ENCODE measurements around the gene DLG1. TPM values are rescaled to one million over a fixed set of nuclear protein-coding genes. Genes with fewer than 3 reads are reported as not detected.

Gene DLG1
- total and polyA plus RNA-seq, 2 donors (not counting 1 experiment from before 2014, with no cell fraction given), result 47.7 to 53.0 TPM

DNA sequence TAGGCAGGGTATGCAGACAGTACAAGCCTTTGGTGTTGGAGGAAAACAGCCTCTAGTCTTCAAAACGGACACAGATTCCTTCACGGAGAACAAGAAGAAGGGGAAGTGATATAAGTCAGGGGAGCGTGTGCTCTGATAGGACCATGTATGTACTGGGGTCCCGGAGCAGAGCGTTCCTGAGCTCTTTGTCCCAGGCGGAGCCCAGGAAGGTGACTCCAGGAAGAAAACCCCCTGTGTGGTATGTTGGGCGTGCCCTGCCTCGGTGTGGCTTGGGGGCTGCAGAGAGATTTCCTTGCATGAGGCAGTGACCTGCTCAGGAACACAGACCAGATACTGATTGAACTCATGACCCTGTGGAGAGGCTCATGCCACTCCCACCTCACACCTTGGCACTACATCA, 290.5 kb downstream of the DLG1 start:
- TF ChIP-seq, protein P1, sequence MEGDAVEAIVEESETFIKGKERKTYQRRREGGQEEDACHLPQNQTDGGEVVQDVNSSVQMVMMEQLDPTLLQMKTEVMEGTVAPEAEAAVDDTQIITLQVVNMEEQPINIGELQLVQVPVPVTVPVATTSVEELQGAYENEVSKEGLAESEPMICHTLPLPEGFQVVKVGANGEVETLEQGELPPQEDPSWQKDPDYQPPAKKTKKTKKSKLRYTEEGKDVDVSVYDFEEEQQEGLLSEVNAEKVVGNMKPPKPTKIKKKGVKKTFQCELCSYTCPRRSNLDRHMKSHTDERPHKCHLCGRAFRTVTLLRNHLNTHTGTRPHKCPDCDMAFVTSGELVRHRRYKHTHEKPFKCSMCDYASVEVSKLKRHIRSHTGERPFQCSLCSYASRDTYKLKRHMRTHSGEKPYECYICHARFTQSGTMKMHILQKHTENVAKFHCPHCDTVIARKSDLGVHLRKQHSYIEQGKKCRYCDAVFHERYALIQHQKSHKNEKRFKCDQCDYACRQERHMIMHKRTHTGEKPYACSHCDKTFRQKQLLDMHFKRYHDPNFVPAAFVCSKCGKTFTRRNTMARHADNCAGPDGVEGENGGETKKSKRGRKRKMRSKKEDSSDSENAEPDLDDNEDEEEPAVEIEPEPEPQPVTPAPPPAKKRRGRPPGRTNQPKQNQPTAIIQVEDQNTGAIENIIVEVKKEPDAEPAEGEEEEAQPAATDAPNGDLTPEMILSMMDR (conservative IDR thresholded peaks at IDR 0.05 in 1 of 2, IDR thresholded peaks at IDR 0.05 in 1 of 2; ENCODE audit: low read depth in 1 of 2, low read length in 2 of 2), result no peak
- no peak for TF ChIP-seq EZH2 (IDR thresholded peaks at IDR 0.05; ENCODE audit: low read length, missing control alignments)
- H3K4me3 ChIP-seq (replicated peaks in 1 of 4; ENCODE audit: control extremely low read depth in 1 of 4, insufficient read depth in 1 of 4, low read depth in 3 of 4, low read length in 4 of 4), result no peak overlapping the region

GRCh38 chr3:197007296-197007940, 291.0 kb downstream of the DLG1 start:
- no peaks in the 10 kb centered on the region for H3K9me3 ChIP-seq (ENCODE audit: control insufficient read depth, insufficient read depth, low read depth, low read length)
- no peak overlapping the region for H3K27ac ChIP-seq (ENCODE audit: insufficient read depth, low read length)
- H3K36me3 ChIP-seq (ENCODE audit: control insufficient read depth, insufficient read depth, low read length), result no peaks in the 10 kb centered on the region
- H3K9ac ChIP-seq (ENCODE audit: insufficient read depth, low read length), result no peak overlapping the region
- no peaks in the 10 kb centered on the region for H3K27me3 ChIP-seq (ENCODE audit: control insufficient read depth, insufficient read depth, low read length)
- H3K79me2 ChIP-seq (ENCODE audit: control insufficient read depth, insufficient read depth, low read length), result no peaks in the 10 kb centered on the region
- no peak for TF ChIP-seq EZH2 (IDR thresholded peaks at IDR 0.05; ENCODE audit: low read length, missing control alignments)
- TF ChIP-seq, protein P1 (conservative IDR thresholded peaks at IDR 0.05 in 1 of 2, IDR thresholded peaks at IDR 0.05 in 1 of 2; ENCODE audit: low read depth in 1 of 2, low read length in 2 of 2), result no peak
- H3K4me1 ChIP-seq (ENCODE audit: control insufficient read depth, extremely low read depth, insufficient read depth, low read length), result no peaks in the 10 kb centered on the region
- no peak overlapping the region for H3K4me3 ChIP-seq (replicated peaks in 1 of 4; ENCODE audit: control extremely low read depth in 1 of 4, insufficient read depth in 1 of 4, low read depth in 3 of 4, low read length in 4 of 4)
- no peak for DNase-seq (ENCODE audit: low read depth in 2 of 2)
- H4K20me1 ChIP-seq (ENCODE audit: control insufficient read depth, extremely low read depth, insufficient read depth, low read length), result no peaks in the 10 kb centered on the region
- no peak overlapping the region for H3K4me2 ChIP-seq (ENCODE audit: extremely low read depth, insufficient read depth, low read length)
- H2AFZ ChIP-seq (ENCODE audit: low read length), result no peak overlapping the region

More for the DNA sequence above, 290.5 kb downstream of the DLG1 start:
- no peaks in the 10 kb centered on the region for H3K9me3 ChIP-seq (ENCODE audit: control insufficient read depth, insufficient read depth, low read depth, low read length)
- H2AFZ ChIP-seq (ENCODE audit: low read length), result no peak overlapping the region
- H4K20me1 ChIP-seq (ENCODE audit: control insufficient read depth, extremely low read depth, insufficient read depth, low read length), result no peaks in the 10 kb centered on the region
- no peaks in the 10 kb centered on the region for H3K27me3 ChIP-seq (ENCODE audit: control insufficient read depth, insufficient read depth, low read length)
- H3K27ac ChIP-seq (ENCODE audit: insufficient read depth, low read length), result no peak overlapping the region
- H3K4me1 ChIP-seq (ENCODE audit: control insufficient read depth, extremely low read depth, insufficient read depth, low read length), result no peaks in the 10 kb centered on the region
- DNase-seq (ENCODE audit: low read depth in 2 of 2), result no peak
- H3K36me3 ChIP-seq (ENCODE audit: control insufficient read depth, insufficient read depth, low read length), result no peaks in the 10 kb centered on the region
- H3K4me2 ChIP-seq (ENCODE audit: extremely low read depth, insufficient read depth, low read length), result no peak overlapping the region
- H3K79me2 ChIP-seq (ENCODE audit: control insufficient read depth, insufficient read depth, low read length), result no peaks in the 10 kb centered on the region
- H3K9ac ChIP-seq (ENCODE audit: insufficient read depth, low read length), result no peak overlapping the region

GRCh38 chr3:197006860-197007259, 291.6 kb downstream of the DLG1 start:
- H3K27me3 ChIP-seq (ENCODE audit: control insufficient read depth, insufficient read depth, low read length), result no peaks in the 10 kb centered on the region
- H3K4me2 ChIP-seq (ENCODE audit: extremely low read depth, insufficient read depth, low read length), result no peak overlapping the region
- H3K9me3 ChIP-seq (ENCODE audit: control insufficient read depth, insufficient read depth, low read depth, low read length), result no peaks in the 10 kb centered on the region
- no peak overlapping the region for H3K27ac ChIP-seq (ENCODE audit: insufficient read depth, low read length)
- no peaks in the 10 kb centered on the region for H4K20me1 ChIP-seq (ENCODE audit: control insufficient read depth, extremely low read depth, insufficient read depth, low read length)
- no peaks in the 10 kb centered on the region for H3K36me3 ChIP-seq (ENCODE audit: control insufficient read depth, insufficient read depth, low read length)
- H3K4me3 ChIP-seq (replicated peaks in 1 of 4; ENCODE audit: control extremely low read depth in 1 of 4, insufficient read depth in 1 of 4, low read depth in 3 of 4, low read length in 4 of 4), result no peak overlapping the region
- no peaks in the 10 kb centered on the region for H3K79me2 ChIP-seq (ENCODE audit: control insufficient read depth, insufficient read depth, low read length)
- TF ChIP-seq EZH2 (IDR thresholded peaks at IDR 0.05; ENCODE audit: low read length, missing control alignments), result no peak
- TF ChIP-seq, protein P1 (conservative IDR thresholded peaks at IDR 0.05 in 1 of 2, IDR thresholded peaks at IDR 0.05 in 1 of 2; ENCODE audit: low read depth in 1 of 2, low read length in 2 of 2), result no peak
- H2AFZ ChIP-seq (ENCODE audit: low read length), result no peak overlapping the region
- no peak for DNase-seq (ENCODE audit: low read depth in 2 of 2)
- H3K9ac ChIP-seq (ENCODE audit: insufficient read depth, low read length), result no peak overlapping the region
- no peaks in the 10 kb centered on the region for H3K4me1 ChIP-seq (ENCODE audit: control insufficient read depth, extremely low read depth, insufficient read depth, low read length)

Measured in fibroblast of lung (primary cell).